Measurements from ENCODE around the gene OBSCN. TPM values are rescaled to one million over a fixed set of nuclear protein-coding genes. Genes with fewer than 3 reads are reported as not detected.

Gene OBSCN
- total and polyA plus RNA-seq, 2 donors (not counting 1 experiment from before 2014, with no cell fraction given): 10.0 to 63.9 TPM

DNA sequence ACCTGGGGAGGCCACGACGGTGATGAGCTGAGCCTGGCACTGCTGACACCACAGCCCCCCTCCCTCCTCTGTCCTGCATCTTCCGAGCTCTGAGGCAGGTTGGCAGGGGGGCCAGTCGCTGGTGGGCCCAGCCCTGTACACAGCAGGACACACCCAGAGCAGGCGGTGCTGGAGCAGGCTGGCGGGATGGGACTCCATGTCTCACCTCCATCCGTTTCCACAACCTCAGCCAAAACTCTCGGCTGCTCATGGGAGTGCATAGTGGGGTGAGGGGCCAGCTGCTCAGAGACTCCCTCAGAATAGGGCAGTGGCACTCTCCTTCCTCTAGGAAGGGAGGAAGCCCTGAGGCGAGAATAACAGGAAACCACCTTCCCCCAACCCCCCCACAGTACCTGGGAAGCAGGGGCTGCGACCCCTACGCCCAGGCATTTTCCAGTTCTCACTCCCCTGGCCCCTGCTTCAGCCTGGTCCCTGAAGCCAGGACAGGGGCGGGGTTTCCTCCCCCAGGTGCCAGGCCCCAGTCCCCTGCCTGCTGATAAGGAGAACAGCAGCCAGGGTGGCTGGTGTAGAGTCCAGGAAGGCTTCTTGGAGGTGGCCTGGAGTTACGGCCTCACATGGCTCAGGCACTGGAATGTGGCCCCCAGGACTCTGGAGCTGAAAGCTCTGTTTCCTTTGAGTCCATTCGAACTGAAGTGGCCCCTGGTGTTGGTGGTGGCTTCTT is 45.4 kb upstream of the OBSCN start:
- Histone ChIP-seq H3K4me1 (ENCODE audit: control insufficient read depth in 2 of 2, insufficient read depth in 2 of 2, low read length in 2 of 2) (peaks cover 14 to 26% of the 10 kb centered on the region in 2 donors), H3K4me2 (replicated peaks; ENCODE audit: low read depth, low read length, poor library complexity, severe bottlenecking) (no peak overlapping the region), H2AFZ (ENCODE audit: insufficient read depth, low read depth, low read length, poor library complexity, severe bottlenecking) (no peak overlapping the region), H3K4me3 (ENCODE audit: control extremely low read depth in 1 of 5, extremely low read depth in 1 of 5, insufficient read depth in 1 of 5, low read depth in 2 of 5, low read length in 4 of 5) (no peak overlapping the region), H3K9me3 (ENCODE audit: control extremely low read depth in 1 of 3, control insufficient read depth in 2 of 3, insufficient read depth in 1 of 3, low read length in 2 of 3) (no peaks in the 10 kb centered on the region), H4K20me1 (ENCODE audit: control insufficient read depth, insufficient read depth, low read length, poor library complexity, severe bottlenecking) (no peaks in the 10 kb centered on the region), H3K27ac (ENCODE audit: low read length in 2 of 2) (no peak overlapping the region), H3K79me2 (ENCODE audit: control insufficient read depth, insufficient read depth, low read length) (peaks cover 14% of the 10 kb centered on the region), H3K36me3 (replicated peaks in 1 of 2; ENCODE audit: control extremely low read depth in 1 of 2, control insufficient read depth in 1 of 2, extremely low read depth in 1 of 2, insufficient read depth in 2 of 2, low read length in 1 of 2) (no peaks in the 10 kb centered on the region), H3K9ac (ENCODE audit: low read length) (no peak overlapping the region), H3K27me3 (replicated peaks in 1 of 4; ENCODE audit: control extremely low read depth in 1 of 4, control insufficient read depth in 3 of 4, insufficient read depth in 4 of 4, low read length in 3 of 4) (peaks cover 0 to 9% (median 0%) of the 10 kb centered on the region in 4 experiments)
- Mint-ChIP-seq H3K4me1 (peaks cover 21% of the 10 kb centered on the region), H3K27ac (no peak overlapping the region), H3K27me3 (peaks cover 3% of the 10 kb centered on the region), H3K4me3 (no peak overlapping the region), H3K9me3 (ENCODE audit: insufficient read depth) (no peaks in the 10 kb centered on the region)
- ATAC-seq (ENCODE audit: low read depth): no peak
- CTCF ChIA-PET: no interaction called here
- DNase-seq: no peak
- TF ChIP-seq CTCF (IDR thresholded peaks at IDR 0.05) (no peak), EZH2 (IDR thresholded peaks at IDR 0.05; ENCODE audit: borderline replicate concordance, insufficient read depth, low read depth, low read length, poor library complexity, severe bottlenecking) (no peak)
- POLR2A ChIA-PET: interaction anchor here (0.5 to 1.2 kb wide), 2 partner anchors 22 to 24 kb away, joined by 3 read pairs; no protein-coding TSS in a partner anchor
- WGBS (ENCODE audit: insufficient coverage): 47% methylated on average over 5 of the region's 14 CpGs
- intact Hi-C loops (cut with micrococcal nuclease): no loop called here
